Thymus (tissue), 11 donors: Measurements from ENCODE around the gene DDB1. TPM values are rescaled to one million over a fixed set of nuclear protein-coding genes. Genes with fewer than 3 reads are reported as not detected.

ENCODE experiments used
- DNase-seq, 9 donors: peaks; one replicate each; pipeline ENCODE4 v3.0.0-alpha.2; 2013; ENCODE audit warnings: low spot score in 9 of 9, low read depth in 6 of 9, missing footprints in 1 of 9
- H3K27ac ChIP-seq, 2 donors: one replicate each; pipeline ENCODE4 v1.5.1; 2013; ENCODE audit warnings: control low read depth in 1 of 2, low read depth in 1 of 2, low read length in 1 of 2, mild to moderate bottlenecking in 1 of 2, moderate library complexity in 1 of 2
- H3K27me3 ChIP-seq, 2 donors: one replicate each; pipeline ENCODE4 v1.5.1; 2013; ENCODE audit warnings: low read length in 1 of 2; ENCODE audit not compliant: control insufficient read depth in 2 of 2, insufficient read depth in 1 of 2
- H3K36me3 ChIP-seq, 2 donors: one replicate each; pipeline ENCODE4 v1.5.1; 2013; ENCODE audit warnings: low read length in 1 of 2, mild to moderate bottlenecking in 1 of 2, moderate library complexity in 1 of 2; ENCODE audit not compliant: control insufficient read depth in 2 of 2, insufficient read depth in 2 of 2
- H3K4me1 ChIP-seq, 2 donors: one replicate each; pipeline ENCODE4 v1.5.1; 2013; ENCODE audit warnings: low read length in 2 of 2; ENCODE audit not compliant: control insufficient read depth in 2 of 2, insufficient read depth in 2 of 2
- H3K4me3 ChIP-seq, 2 donors: one replicate each; pipeline ENCODE4 v1.5.1; 2013; ENCODE audit warnings: low read length in 2 of 2, control low read depth in 1 of 2, mild to moderate bottlenecking in 1 of 2
- H3K9me3 ChIP-seq, 2 donors: one replicate each; pipeline ENCODE4 v1.5.1; 2013; ENCODE audit warnings: low read length in 1 of 2, mild to moderate bottlenecking in 1 of 2; ENCODE audit not compliant: control insufficient read depth in 2 of 2, insufficient read depth in 1 of 2
- WGBS: extraction: QIAGEN DNeasy Blood & Tissue Kit; methylation state at CpG from one replicate; pipeline ENCODE4 v1.1.7; 2013; 5-methylcytosine and 5-hydroxymethylcytosine counted together
- polyA plus RNA-seq: library from polyadenylated mRNA; stranded (reverse); fragments of 200-250 nt; gene quantifications from one replicate; pipeline ENCODE4 v1.2.3, GENCODE V29; 2013
- total RNA-seq: library from RNA; stranded (reverse); fragments of 120-200 nt; gene quantifications from one replicate; pipeline ENCODE4 v1.2.4, GENCODE V29; 2013
- donor health status: healthy.

The DDB1 gene
- total and polyA plus RNA-seq, 2 donors = 129 to 197 TPM

DNA sequence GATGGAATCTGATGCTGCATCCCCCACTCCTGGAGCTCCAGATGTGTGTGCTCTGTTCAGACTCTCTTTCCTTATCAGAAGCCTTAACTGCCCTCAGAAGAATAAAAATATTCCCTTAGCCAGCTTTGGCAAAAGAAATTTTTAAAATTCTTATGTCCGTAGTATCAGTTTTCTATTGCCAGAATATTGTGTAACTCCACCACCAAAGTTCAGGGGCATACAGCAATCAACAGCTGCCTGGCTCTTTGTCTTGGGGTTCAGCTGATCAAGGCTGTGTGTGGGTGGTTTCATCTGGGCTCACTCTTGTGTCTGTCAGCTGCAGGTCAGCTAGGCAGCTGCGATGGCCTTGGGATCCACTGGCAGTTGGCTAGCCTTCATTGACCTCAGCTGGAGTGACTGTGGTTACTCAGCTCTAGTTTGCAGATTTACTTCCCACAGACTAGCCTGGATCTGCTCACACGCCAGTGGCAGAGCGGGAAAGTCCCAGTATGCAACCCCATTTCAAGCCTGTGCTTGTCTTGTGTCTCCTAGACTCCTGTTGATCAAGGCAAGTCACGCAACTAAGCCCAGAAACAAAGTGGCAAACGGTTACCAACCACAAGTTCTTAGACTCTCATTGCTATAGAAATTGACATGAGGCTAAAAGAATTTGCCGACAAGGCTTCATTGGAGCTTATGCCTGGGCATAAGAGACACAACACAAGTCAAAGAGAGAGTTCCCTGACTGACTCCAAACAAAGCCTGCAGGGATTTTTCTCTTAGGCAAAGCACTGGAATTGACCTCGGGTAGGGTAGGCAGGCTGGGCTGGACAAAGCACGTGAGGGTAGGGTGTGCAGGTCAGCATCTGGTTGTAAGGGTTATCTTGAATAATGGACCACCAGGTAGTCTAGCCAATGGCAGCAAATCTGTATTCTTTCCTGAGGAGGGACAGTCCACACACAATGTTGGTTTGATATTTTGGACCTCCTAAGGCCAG, 36.8 kb upstream of the DDB1 start:
- peaks cover 0 to 6% of the 10 kb centered on the region in 2 donors for H3K4me1 ChIP-seq
- no peaks in the 10 kb centered on the region for H3K27me3 ChIP-seq
- no peak overlapping the region for H3K4me3 ChIP-seq
- DNase-seq = no peak
- H3K36me3 ChIP-seq = peaks cover 50 to 64% of the 10 kb centered on the region in 2 donors
- peaks cover 0 to 9% of the 10 kb centered on the region in 2 donors for H3K9me3 ChIP-seq
- H3K27ac ChIP-seq = peak overlapping the region; percentile 48 to 60
- WGBS = 93% methylated on average over 9 of the region's 9 CpGs

DNA sequence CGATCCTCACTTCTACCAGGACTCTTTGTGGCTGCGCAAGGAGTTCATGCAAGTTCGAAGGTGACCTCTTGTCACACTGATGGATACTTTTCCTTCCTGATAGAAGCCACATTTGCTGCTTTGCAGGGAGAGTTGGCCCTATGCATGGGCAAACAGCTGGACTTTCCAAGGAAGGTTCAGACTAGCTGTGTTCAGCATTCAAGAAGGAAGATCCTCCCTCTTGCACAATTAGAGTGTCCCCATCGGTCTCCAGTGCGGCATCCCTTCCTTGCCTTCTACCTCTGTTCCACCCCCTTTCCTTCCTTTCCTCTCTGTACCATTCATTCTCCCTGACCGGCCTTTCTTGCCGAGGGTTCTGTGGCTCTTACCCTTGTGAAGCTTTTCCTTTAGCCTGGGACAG, 35.7 kb upstream of the DDB1 start:
- Histone ChIP-seq H3K4me3 (no peak overlapping the region), H3K9me3 (no peaks in the 10 kb centered on the region), H3K27ac (no peak overlapping the region), H3K4me1 (peaks cover 0 to 6% of the 10 kb centered on the region in 2 donors), H3K36me3 (peaks cover 56 to 69% of the 10 kb centered on the region in 2 donors), H3K27me3 (no peaks in the 10 kb centered on the region)
- no peak for DNase-seq
- WGBS = 98% methylated on average over 7 of the region's 7 CpGs

DNA sequence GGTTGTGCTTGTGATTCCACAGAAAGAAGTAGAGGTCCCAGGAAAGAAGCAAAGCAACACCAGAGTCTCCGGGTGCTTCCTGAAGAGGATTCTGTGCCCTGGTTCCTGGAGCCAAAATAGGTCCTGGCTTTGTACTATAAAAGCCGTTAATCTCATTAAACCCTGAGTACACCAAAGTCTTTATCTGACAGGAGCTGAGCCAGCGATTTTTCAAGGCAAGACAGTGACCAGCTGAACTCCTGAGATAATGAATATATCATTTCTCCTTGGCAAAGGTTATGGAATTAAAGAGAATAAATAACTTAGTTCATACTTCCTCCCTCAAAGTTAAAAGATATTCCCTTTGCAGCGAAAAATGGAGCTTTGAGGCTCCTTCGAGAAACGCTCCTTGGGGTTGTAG, 34.5 kb upstream of the DDB1 start:
- H3K4me1 ChIP-seq = peaks cover 3 to 17% of the 10 kb centered on the region in 2 donors
- peaks cover 51 to 69% of the 10 kb centered on the region in 2 donors for H3K36me3 ChIP-seq
- H3K9me3 ChIP-seq = no peaks in the 10 kb centered on the region
- H3K27ac ChIP-seq = no peak overlapping the region
- no peaks in the 10 kb centered on the region for H3K27me3 ChIP-seq
- no peak overlapping the region for H3K4me3 ChIP-seq
- WGBS = 98% methylated on average over 6 of the region's 6 CpGs
- no peak for DNase-seq

DNA sequence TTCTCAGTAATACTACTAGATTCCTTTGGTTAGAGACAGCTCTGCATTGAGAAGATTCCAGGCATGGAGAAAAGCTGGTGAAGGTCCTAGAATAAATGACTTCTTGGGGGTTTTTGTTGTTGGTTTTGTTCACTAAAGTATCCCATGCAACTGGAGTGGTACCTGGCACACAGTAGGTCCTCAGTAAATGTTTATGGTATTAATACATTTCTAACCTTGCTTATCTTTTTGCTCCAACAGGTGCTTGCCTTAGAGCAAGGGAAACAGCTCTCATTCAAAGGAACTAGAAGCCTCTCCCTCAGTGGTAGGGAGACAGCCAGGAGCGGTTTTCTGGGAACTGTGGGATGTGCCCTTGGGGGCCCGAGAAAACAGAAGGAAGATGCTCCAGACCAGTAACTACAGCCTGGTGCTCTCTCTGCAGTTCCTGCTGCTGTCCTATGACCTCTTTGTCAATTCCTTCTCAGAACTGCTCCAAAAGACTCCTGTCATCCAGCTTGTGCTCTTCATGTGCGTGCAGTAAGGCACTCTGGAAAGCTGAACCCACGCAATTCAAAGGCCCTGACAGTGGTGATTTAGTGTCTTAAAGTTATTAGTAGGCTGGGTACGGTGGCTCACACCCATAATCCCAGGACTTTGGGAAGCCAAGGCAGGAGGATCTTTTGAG, 31.2 kb upstream of the DDB1 start:
- H3K9me3 ChIP-seq = no peaks in the 10 kb centered on the region
- no peak for DNase-seq
- no peak overlapping the region for H3K27ac ChIP-seq
- WGBS = 98% methylated on average over 5 of the region's 5 CpGs
- peaks cover 42 to 48% of the 10 kb centered on the region in 2 donors for H3K36me3 ChIP-seq
- H3K27me3 ChIP-seq = no peaks in the 10 kb centered on the region
- no peak overlapping the region for H3K4me3 ChIP-seq
- peaks cover 9 to 23% of the 10 kb centered on the region in 2 donors for H3K4me1 ChIP-seq

DNA sequence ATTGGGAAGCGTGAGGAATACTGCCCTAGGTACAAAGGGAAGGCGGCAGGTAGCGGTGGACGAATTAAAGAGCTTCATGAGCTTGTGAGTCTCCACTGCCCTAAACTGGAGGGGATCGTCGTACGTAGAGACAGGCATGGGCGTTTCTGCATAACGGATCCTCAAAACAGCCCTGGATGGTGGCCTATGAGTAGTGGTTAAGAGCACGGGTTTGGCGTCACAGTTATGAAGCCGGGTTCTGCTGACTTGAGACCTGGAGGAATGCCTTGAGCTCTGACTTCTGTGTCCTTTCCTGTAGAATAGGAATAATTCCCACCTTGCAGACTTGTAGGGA, 29.6 kb upstream of the DDB1 start:
- peaks cover 26 to 33% of the 10 kb centered on the region in 2 donors for H3K36me3 ChIP-seq
- DNase-seq = peak in 2 of 9 donors; percentile 14 to 37
- peak overlapping the region; percentile 95 to 99 for H3K27ac ChIP-seq
- under 1% methylated on average over 12 of the region's 12 CpGs for WGBS
- peaks cover 9 to 21% of the 10 kb centered on the region in 2 donors for H3K4me1 ChIP-seq
- H3K4me3 ChIP-seq = peak overlapping the region; percentile 69 to 100
- H3K9me3 ChIP-seq = no peaks in the 10 kb centered on the region
- no peaks in the 10 kb centered on the region for H3K27me3 ChIP-seq

DNA sequence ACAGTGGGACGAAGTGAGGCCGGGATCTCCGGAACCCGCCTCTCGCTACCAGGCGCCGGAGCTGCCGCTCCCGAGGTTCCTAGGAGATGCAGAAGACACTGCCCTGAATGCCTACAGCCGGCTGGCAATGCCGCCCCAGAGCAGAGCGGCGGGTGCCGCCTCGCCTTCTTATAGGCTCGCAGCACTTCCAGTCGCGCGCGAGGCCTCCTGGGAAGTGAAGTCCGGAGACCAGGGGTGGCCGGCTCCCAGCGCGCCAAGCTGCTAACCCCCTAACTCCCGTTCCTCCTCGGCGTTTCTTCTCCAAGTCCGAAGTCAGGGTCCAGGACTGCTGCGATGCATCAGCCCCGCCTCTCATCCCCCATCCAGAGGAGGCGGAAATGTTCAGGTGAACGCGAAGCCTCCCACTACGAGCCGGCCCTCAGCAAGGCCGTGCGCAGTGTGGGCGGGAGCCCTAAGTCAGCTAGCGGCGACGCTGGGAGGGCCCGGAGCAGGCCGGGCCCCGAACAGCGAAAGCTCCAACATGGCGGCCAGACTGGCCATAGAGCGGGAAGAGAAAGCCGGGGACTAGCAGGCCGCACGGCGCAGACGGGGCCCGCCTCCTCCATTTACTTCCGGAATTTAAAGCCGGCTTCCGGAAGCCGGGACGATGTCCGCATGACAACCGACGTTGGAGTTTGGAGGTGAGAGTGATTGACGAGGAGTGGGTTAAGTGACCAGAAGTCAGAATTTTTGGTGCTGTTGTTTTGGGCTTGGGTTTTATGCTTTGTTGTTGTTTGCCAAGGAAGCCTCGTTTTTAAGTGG, 29.0 kb upstream of the DDB1 start, which contains the start of the genes CYB561A3 and TMEM138:
Gene CYB561A3 (minus strand): TSS at position 142 of the 801 bp plus-strand sequence. CDS start 5,169 bp downstream, outside the sequence.
Gene TMEM138 (plus strand): TSS at position 634 of the 801 bp plus-strand sequence. CDS start 2,017 bp downstream, outside the sequence.
- H3K27ac ChIP-seq = peak within 1 kb of the TSS; percentile 95 to 99
- H3K9me3 ChIP-seq = no peaks in the 10 kb centered on the region
- H3K27me3 ChIP-seq = no peaks in the 10 kb centered on the region
- peak; percentile 60 to 91 (median 75) for DNase-seq
- peaks cover 20 to 28% of the 10 kb centered on the region in 2 donors for H3K36me3 ChIP-seq
- WGBS = under 1% methylated on average over 63 of the region's 63 CpGs
- H3K4me3 ChIP-seq = peak within 1 kb of the TSS; percentile 69 to 100
- peaks cover 9 to 21% of the 10 kb centered on the region in 2 donors for H3K4me1 ChIP-seq

DNA sequence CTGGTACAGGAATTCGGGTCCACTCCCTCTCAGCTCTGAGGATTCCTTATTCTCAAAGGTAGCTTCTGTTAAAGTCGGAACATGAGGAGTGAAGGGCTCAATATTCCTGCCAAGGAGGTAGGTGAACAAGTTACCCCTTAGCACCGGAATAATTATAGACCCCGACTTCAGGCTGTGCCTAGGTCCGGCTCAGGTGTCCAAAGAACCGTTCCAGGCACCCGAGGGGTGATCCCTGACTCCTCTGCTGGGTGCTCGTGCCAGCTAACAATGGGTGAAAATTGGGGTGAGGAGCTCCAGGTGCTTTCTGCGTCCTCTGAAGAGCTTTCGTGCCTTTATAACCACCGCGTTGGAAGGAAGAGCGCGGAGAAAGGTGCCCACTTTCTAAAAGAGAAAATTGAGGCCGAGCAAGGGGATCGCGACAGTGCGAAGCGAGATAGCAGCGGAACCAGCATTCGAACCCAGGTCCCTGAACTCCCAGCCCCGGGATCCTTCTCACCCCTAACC, 28.4 kb upstream of the DDB1 start:
- peak in 2 of 9 donors; percentile 18 to 29 for DNase-seq
- Histone ChIP-seq H3K27me3 (no peaks in the 10 kb centered on the region), H3K4me1 (peaks cover 9 to 21% of the 10 kb centered on the region in 2 donors), H3K27ac (peak overlapping the region; percentile 95 to 99), H3K36me3 (peaks cover 16 to 23% of the 10 kb centered on the region in 2 donors), H3K9me3 (no peaks in the 10 kb centered on the region), H3K4me3 (peak overlapping the region; percentile 69 to 100)
- 6% methylated on average over 22 of the region's 22 CpGs for WGBS

DNA sequence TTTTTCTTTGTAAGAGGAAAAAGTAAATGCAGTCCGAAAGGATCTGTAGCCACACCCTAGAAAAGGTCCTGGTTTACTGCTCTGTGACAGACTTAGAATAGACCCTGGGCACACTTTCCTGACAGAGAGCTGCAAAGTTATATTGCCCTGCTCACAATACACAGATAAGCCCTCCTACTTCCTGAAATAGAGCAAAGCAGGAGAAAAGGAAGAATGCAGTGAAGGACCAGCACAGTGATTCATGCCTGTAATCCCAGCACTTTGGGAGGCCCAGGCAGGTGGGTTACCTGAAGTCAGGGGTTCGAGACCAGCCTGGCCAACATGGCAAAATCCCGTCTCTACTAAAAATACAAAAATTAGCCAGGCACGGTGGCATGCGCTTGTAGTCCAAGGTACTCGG, 26.6 kb upstream of the DDB1 start:
- Histone ChIP-seq H3K4me3 (no peak overlapping the region), H3K27ac (no peak overlapping the region), H3K27me3 (no peaks in the 10 kb centered on the region), H3K4me1 (peaks cover 9 to 21% of the 10 kb centered on the region in 2 donors), H3K9me3 (no peaks in the 10 kb centered on the region), H3K36me3 (peaks cover 7 to 13% of the 10 kb centered on the region in 2 donors)
- WGBS = 95% methylated on average over 6 of the region's 6 CpGs
- no peak for DNase-seq
